Duodenal mucosa (tissue), 2 donors: Measurements from ENCODE around the gene TMEM125.

Source experiments
- H3K27ac ChIP-seq: one replicate; pipeline ENCODE4 v1.7.0; 2013; ENCODE audit warnings: low read depth, low read length
- H3K27me3 ChIP-seq, 2 donors: one replicate each; pipeline ENCODE4 v1.7.0; 2013; ENCODE audit warnings: low read length in 2 of 2, control low read depth in 1 of 2; ENCODE audit not compliant: insufficient read depth in 2 of 2, control insufficient read depth in 1 of 2
- H3K36me3 ChIP-seq, 2 donors: one replicate each; pipeline ENCODE4 v1.7.0; 2013; ENCODE audit warnings: low read length in 2 of 2, control low read depth in 1 of 2; ENCODE audit not compliant: insufficient read depth in 2 of 2, control insufficient read depth in 1 of 2
- H3K4me1 ChIP-seq, 2 donors: one replicate each; pipeline ENCODE4 v1.7.0; 2013; ENCODE audit warnings: low read length in 2 of 2, control low read depth in 1 of 2; ENCODE audit not compliant: insufficient read depth in 2 of 2, control insufficient read depth in 1 of 2
- H3K4me3 ChIP-seq, 2 donors: one replicate each; pipeline ENCODE4 v1.7.0; 2013; ENCODE audit warnings: low read length in 2 of 2, low read depth in 1 of 2
- H3K9ac ChIP-seq, 2 donors: one replicate each; pipeline ENCODE4 v1.7.0; 2013; ENCODE audit warnings: low read length in 2 of 2, low read depth in 1 of 2
- H3K9me3 ChIP-seq, 2 donors: one replicate each; pipeline ENCODE4 v1.7.0; 2013; ENCODE audit warnings: low read length in 2 of 2, control low read depth in 1 of 2; ENCODE audit not compliant: control insufficient read depth in 1 of 2

Gene TMEM125

DNA sequence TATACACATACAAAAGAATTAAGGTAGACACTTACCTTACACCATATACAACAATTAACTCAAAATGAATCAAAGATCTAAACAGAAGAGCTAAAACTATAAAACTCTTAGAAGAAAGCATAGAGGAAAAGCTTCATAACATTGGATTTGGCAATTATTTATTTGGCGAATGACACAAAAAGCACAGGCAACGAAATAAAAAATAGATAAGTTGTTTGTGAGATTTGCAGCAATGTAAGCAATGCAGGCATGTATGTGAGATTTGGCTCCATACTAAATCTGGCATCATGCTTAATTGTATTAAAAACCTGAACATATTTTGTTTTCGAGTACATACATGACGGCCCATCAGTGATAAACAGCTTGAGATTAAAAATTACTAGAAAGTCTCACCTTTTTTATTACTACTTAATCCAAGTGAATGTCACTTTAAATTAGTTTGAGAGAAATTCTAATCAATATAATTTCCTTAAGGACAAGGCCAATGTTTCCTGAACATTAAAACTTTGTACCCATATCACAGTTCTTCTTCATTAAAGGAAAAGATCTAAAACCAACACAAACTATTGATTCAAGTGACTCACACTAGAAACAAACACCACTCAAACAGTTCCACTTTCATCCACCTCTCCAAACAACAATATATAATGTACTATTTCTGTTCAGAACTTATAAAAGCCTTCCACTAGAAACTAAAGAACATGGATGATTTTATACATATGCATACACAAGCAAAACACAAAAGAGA, 23.1 kb upstream of the TMEM125 start:
- no peaks in the 10 kb centered on the region for H3K36me3 ChIP-seq
- H3K4me3 ChIP-seq: no peak overlapping the region

DNA sequence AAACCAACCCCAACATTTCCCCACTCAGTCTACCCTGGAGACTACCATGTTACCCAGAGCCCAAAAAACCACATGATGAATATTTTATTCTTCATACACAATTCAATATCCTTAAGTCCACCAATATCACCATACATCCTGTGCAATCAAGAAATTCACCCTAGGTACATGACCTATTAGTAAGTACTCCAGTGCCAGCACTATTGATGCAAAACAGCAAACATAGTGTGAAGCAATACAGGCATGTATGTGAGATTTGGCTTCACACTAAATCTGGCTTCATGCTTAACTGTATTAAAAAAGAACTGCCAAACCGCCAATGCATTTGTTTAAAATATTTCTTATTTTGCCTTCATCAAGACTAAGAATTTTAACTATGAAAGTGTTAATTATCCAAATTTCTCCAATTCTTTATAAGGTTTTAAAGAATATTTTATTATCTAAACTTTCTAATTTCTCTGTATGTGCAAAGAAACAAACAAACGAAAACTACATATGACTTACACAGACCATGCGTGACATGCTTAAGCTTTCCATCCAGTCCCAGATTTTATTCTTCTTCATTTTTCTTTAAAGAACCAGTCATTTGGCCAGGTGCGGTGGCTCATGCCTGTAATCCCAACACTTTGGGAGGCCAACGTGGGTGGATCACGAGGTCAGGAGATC, 22.4 kb upstream of the TMEM125 start:
- no peaks in the 10 kb centered on the region for H3K27me3 ChIP-seq
- H3K9ac ChIP-seq: no peak overlapping the region
- peaks cover 0 to 4% of the 10 kb centered on the region in 2 donors for H3K4me1 ChIP-seq
- H3K36me3 ChIP-seq: no peaks in the 10 kb centered on the region
- no peak overlapping the region for H3K27ac ChIP-seq
- H3K4me3 ChIP-seq: no peak overlapping the region
- no peaks in the 10 kb centered on the region for H3K9me3 ChIP-seq

More for the DNA sequence above, 23.1 kb upstream of the TMEM125 start:
- Histone ChIP-seq H3K9me3 (no peaks in the 10 kb centered on the region), H3K27ac (no peak overlapping the region), H3K4me1 (peaks cover 0 to 4% of the 10 kb centered on the region in 2 donors), H3K9ac (no peak overlapping the region), H3K27me3 (no peaks in the 10 kb centered on the region)

DNA sequence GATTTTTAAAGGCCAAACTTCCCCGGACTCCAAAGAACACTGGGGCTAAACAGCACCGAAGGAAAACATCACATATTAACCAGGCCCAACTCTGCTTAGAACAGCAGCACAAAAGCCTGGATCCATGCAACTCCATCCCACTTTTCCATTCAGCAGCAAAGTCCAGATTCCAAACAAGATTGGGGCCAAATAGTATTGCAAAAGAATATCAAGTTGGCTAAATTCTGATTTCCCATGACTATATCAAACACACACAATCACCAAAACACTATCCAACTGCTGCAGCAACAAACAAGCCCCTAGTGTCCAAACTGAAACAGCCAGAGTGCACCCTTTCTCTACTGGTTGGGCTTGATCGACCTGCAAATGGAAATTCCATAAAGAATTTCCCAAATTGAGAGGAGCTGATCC, 19.4 kb upstream of the TMEM125 start:
- Histone ChIP-seq H3K4me1 (peaks cover 0 to 7% of the 10 kb centered on the region in 2 donors), H3K4me3 (no peak overlapping the region), H3K9me3 (no peaks in the 10 kb centered on the region), H3K36me3 (no peaks in the 10 kb centered on the region), H3K27me3 (no peaks in the 10 kb centered on the region), H3K9ac (no peak overlapping the region), H3K27ac (no peak overlapping the region)

DNA sequence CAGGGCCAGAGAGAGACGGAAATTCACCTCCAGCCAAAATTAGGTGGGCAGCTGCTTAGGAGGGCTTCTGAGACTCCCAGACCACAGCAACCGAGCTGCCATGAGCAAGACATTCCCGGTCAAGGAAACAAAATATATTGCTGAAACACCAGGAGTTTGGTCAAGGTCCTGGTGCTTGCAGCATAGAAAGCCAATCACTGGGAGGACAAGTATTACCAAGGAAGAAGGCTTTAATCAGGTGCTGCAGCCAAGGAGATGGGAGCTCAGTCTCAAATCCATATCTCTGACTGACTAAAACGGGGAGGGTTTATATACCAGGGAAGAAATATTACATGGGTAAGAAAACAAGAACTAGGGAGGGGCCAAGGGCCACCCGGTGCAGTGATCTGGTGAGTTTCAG, 18.8 kb upstream of the TMEM125 start:
- Histone ChIP-seq H3K4me1 (peaks cover 3 to 13% of the 10 kb centered on the region in 2 donors), H3K4me3 (no peak overlapping the region), H3K9me3 (no peaks in the 10 kb centered on the region), H3K27ac (no peak overlapping the region), H3K27me3 (no peaks in the 10 kb centered on the region), H3K36me3 (no peaks in the 10 kb centered on the region), H3K9ac (no peak overlapping the region)

DNA sequence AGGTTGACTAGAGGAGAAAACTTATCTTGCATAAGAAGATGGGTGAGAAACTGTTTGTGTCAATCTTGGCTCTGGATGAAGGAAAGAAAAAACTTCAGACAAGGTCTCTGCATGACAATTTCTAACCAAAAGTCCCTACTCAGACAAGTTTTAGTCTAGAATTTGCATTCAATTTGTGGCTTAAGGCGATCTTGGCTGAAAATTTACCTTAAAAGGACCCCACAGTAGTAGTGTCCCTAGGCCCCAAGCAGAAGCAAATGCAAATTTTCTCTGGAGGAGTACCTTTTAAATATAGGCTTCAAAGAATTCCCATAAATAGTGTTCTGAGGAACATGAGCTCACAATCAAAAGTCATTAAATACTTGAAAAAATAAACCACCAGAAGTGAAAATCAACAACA, 17.6 kb upstream of the TMEM125 start:
- no peaks in the 10 kb centered on the region for H3K9me3 ChIP-seq
- H3K36me3 ChIP-seq: no peaks in the 10 kb centered on the region
- H3K27ac ChIP-seq: no peak overlapping the region
- H3K4me1 ChIP-seq: peaks cover 15 to 18% of the 10 kb centered on the region in 2 donors
- H3K4me3 ChIP-seq: no peak overlapping the region
- no peaks in the 10 kb centered on the region for H3K27me3 ChIP-seq
- no peak overlapping the region for H3K9ac ChIP-seq

DNA sequence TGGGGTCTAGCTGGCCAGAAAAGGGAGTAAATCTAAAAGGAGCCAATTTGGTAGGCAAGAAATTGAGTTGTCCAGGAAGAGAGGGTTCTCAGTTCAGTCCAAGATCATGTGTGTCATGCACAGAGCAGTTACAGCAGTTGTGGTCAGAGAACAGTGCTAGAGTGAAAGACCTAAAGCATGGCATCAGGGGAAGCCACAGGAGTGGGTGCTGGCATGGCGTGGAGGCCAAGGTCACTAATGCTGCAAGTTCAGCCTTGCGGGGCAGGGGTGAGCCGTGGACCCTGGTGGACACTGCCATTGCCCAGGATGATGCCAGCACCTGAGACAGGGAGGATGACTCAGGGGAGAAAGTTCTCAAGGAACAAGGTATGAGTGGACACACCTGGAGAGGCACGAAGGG, 16.6 kb upstream of the TMEM125 start:
- no peaks in the 10 kb centered on the region for H3K36me3 ChIP-seq
- peaks cover 16 to 24% of the 10 kb centered on the region in 2 donors for H3K4me1 ChIP-seq
- H3K4me3 ChIP-seq: no peak overlapping the region
- H3K27ac ChIP-seq: no peak overlapping the region
- no peaks in the 10 kb centered on the region for H3K9me3 ChIP-seq
- no peaks in the 10 kb centered on the region for H3K27me3 ChIP-seq
- H3K9ac ChIP-seq: no peak overlapping the region

DNA sequence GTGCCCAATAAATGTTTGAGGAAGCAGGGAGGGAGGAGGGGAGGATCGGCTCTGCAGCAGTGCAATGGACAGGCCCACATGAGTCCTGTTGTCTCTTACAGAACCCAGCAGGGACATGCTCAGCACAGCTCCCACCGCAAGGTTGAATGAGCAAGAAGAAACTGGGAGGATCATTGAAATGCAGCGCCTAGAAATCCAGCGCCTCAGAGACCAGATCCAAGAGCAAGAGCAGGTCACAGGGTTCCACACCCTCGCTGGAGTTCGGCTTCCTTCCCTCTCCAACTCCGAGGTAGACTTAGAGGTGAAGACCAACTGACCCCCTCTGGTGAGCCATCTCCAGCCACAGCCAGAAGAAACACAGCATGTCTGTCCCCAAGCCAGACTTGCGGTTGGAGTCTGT, 15.9 kb upstream of the TMEM125 start:
- Histone ChIP-seq H3K27ac (no peak overlapping the region), H3K27me3 (no peaks in the 10 kb centered on the region), H3K4me3 (no peak overlapping the region), H3K4me1 (peaks cover 16 to 24% of the 10 kb centered on the region in 2 donors), H3K9ac (no peak overlapping the region), H3K36me3 (no peaks in the 10 kb centered on the region), H3K9me3 (no peaks in the 10 kb centered on the region)

DNA sequence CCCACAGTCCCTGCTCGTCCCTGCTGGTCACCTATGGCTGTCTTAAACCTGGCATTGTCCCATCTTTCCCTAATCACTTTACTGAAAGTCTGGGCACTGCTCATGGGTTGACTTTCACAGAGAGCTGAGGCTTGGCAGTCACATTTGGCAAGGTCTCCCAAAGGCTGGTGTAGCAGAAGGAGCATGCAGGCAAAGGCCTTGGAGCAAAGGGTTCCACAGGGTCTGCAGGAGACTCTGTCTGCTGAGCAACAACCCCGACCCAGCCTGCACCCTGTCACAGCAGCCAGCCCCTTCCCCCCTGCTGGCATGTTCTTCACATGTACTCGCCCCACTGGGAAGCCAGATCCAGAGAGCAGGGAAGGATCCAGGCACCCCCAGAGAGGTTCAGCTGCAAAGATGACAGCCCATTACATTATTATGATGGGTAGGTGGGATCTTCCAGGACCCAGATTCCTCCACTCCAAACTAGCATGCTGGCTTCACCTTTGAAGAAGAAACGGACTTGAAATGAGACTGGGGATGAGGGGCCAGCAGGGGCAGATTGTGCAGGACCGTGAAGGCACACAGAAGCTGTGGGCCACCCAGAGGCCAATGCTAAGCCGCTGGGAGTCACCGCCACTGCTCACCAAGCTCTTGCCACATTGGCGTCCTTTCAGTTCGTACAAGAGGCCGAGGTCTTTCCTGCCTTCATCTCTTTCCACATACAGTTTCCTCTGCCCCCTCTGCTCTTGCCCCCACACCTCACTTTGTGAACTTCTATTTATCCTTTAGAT, 14.2 kb upstream of the TMEM125 start:
- no peaks in the 10 kb centered on the region for H3K36me3 ChIP-seq
- peak overlapping the region; percentile 59 for H3K27ac ChIP-seq

DNA sequence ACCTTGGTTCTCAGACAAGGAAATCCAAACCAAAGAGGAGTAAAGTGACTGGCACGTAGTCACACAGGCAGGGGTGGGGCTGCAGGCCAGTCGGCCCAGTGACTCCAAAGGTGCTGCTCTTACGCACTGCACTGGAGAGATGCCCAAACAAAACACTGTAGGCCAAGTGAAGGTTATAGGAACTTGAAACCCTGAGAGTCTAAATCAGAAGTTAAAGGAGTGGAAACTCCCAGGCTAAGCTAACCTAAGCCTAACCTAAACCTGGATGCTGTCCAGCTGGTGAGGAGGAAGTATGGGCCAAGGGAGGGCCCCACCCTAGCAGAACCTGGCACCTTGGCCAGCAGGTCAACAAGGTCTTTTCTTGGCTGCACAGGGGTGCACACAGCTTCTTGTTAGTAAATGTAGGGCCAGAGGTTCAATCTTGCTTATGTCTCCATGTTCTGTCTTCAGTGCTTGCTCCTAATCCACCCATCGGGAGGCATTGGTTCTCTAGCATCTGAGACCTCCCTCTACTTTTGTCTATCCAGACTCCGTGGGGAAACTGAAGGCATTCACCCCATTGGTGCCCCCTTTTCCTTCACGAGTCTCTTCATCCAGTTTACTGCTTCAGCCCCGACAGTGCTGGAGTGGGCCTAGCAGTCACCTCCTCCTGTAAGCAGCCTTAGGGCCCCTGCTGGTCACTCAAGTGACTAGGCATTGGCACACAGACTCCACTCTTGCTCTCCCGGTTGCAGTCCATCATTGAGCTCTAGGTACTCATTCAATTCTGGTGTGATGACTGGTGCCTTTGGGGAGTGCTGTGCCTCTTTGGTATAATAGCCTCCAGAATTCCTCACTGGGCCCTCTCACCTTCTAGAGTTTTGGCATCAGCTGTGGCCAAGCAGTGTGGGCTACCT, 12.9 kb upstream of the TMEM125 start:
- H3K27me3 ChIP-seq: no peaks in the 10 kb centered on the region
- no peaks in the 10 kb centered on the region for H3K9me3 ChIP-seq
- no peaks in the 10 kb centered on the region for H3K36me3 ChIP-seq
- H3K27ac ChIP-seq: peak overlapping the region; percentile 59
- H3K4me3 ChIP-seq: no peak overlapping the region
- peaks cover 16 to 24% of the 10 kb centered on the region in 2 donors for H3K4me1 ChIP-seq
- peak overlapping the region; percentile 30 to 35 for H3K9ac ChIP-seq

More for the DNA sequence above, 14.2 kb upstream of the TMEM125 start:
- H3K4me1 ChIP-seq: peaks cover 16 to 24% of the 10 kb centered on the region in 2 donors
- H3K4me3 ChIP-seq: no peak overlapping the region
- peak overlapping the region in 1 of 2 donors; percentile 12 for H3K9ac ChIP-seq
- H3K9me3 ChIP-seq: no peaks in the 10 kb centered on the region
- H3K27me3 ChIP-seq: no peaks in the 10 kb centered on the region
